Stimulated activated CD8-positive, alpha-beta memory T cell treated with anti-CD3 and anti-CD28 coated beads, Interleukin-15, amount 100 ng/mL, for 24 hours (primary cell): ENCODE measurements around the gene GOLGA8J.
"Not testable (repeated sequence)": the region's sequence is repeated elsewhere in the genome, so short reads cannot be mapped to it uniquely, and the experiment has no call there.

Experiments
- DNase-seq: peaks from one replicate; pipeline ENCODE4 v3.0.0-alpha.2; 2020; ENCODE audit warnings: low read depth

Gene GOLGA8J

GRCh38 chr15:30082655-30083054 lies at the start of gene GOLGA8J:
GOLGA8J (plus strand) TSS chr15:30082955; CDS start chr15:30083053, 98 bp downstream.
- DNase-seq, result not testable (repeated sequence)

GRCh38 chr15:30033211-30033610 lies 49.5 kb upstream of the GOLGA8J start:
- no peak for DNase-seq

- DNase-seq, result no peak
Observed at GRCh38 chr15:30033763-30034162, 49.0 kb upstream of the GOLGA8J start.

GRCh38 chr15:30036036-30036703 lies 46.6 kb upstream of the GOLGA8J start:
- no peak for DNase-seq

- DNase-seq, result no peak
Observed at GRCh38 chr15:30038667-30039523, 43.9 kb upstream of the GOLGA8J start.

GRCh38 chr15:30041868-30042267 lies 40.9 kb upstream of the GOLGA8J start:
- no peak for DNase-seq

GRCh38 chr15:30042556-30042955 lies 40.2 kb upstream of the GOLGA8J start:
- DNase-seq, result no peak

GRCh38 chr15:30043211-30043655 lies 39.5 kb upstream of the GOLGA8J start:
- DNase-seq, result no peak

- DNase-seq, result no peak
Observed at GRCh38 chr15:30044377-30044776, 38.4 kb upstream of the GOLGA8J start.

GRCh38 chr15:30044826-30045225 lies 37.9 kb upstream of the GOLGA8J start:
- DNase-seq, result not testable (repeated sequence)

GRCh38 chr15:30045248-30046041 lies 37.3 kb upstream of the GOLGA8J start:
- DNase-seq, result not testable (repeated sequence)

- no peak for DNase-seq
Observed at GRCh38 chr15:30046430-30046829, 36.3 kb upstream of the GOLGA8J start.

GRCh38 chr15:30055604-30056003 lies 27.2 kb upstream of the GOLGA8J start:
- DNase-seq, result no peak

- DNase-seq, result no peak
Observed at GRCh38 chr15:30056166-30056565, 26.6 kb upstream of the GOLGA8J start.

GRCh38 chr15:30059771-30060170 lies 23.0 kb upstream of the GOLGA8J start:
- DNase-seq, result no peak

- no peak for DNase-seq
Observed at GRCh38 chr15:30062881-30063280, 19.9 kb upstream of the GOLGA8J start.

GRCh38 chr15:30063835-30064546 lies 18.8 kb upstream of the GOLGA8J start:
- no peak for DNase-seq

GRCh38 chr15:30065025-30065801 lies 17.5 kb upstream of the GOLGA8J start:
- DNase-seq, result no peak

GRCh38 chr15:30068326-30068725 lies 14.4 kb upstream of the GOLGA8J start:
- no peak for DNase-seq

- DNase-seq, result no peak
Observed at GRCh38 chr15:30072630-30073029, 10.1 kb upstream of the GOLGA8J start.

- DNase-seq, result no peak
Observed at GRCh38 chr15:30073915-30074314, 8.8 kb upstream of the GOLGA8J start.
